Glomerular visceral epithelial cell (primary cell): Measurements from ENCODE around the gene CDC45.
A peak's percentile ranks its signal among the peaks of the same experiment; 100 is the strongest.

ENCODE experiments used
- DNase-seq: peaks from one replicate; pipeline ENCODE4 v3.0.0-alpha.2; 2016; ENCODE audit errors: extremely low spot score

CDC45 gene

GRCh38 chr22:19470010-19470409 lies 9.7 kb upstream of the CDC45 start:
- no peak for DNase-seq

DNA sequence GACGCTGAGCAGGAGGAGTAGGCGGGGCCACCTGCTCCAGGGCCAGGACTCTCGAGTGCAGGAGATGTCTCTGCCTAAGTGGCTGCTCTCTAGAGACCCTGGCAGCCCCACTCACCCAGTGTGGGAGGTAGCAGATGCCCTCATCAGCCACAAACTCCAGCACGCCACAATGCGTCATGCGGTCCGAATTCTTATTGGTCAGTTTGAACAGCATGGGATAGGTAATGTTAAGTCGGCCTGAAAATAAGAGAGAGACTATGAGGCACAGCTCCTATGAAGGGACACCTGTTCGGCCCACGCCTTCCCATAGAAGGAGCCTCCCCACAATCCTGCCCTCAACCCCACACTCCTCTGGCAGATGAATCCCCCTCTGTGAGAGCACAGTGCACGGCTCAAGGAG lies 8.1 kb upstream of the CDC45 start:
- DNase-seq, result no peak

DNA sequence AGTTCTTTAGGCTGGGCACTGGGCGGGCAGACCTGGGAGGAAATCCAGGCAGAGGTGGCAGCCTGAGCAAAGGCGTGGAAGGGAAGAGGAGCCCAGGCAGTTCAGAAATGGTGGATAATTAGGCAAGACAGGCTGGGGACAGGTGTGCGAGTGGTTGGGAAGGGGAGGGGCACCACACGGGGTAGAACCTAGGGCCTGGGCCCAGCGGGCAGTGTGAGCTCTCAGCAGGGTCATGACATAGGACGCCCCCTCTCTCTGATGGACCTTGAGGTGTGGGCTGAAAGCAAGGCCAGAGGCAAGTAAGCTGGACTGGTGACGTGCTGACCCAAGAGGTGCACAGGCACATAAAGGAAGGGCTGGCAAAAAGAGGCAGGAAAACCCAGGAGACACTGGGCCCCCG lies 7.5 kb upstream of the CDC45 start:
- DNase-seq, result no peak

DNA sequence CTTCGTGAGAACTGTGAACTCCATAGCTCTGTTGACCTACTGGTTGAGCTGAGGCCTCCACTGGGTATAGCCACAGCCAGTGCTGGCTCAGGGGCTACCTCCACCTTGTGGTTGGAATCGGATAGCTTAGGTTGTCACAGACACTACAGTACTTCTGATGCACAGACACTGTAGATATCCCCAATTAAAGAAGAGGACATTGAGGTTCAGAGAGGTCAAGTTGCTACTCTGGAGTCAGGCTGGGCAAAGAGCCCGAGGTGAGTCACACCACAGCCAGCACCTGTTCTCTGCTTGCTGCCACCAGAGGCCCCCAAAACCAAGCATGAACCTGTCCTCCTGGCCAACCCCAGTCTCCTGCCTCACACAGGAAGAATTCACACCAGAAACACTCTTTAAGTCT lies 6.1 kb upstream of the CDC45 start:
- no peak for DNase-seq

DNA sequence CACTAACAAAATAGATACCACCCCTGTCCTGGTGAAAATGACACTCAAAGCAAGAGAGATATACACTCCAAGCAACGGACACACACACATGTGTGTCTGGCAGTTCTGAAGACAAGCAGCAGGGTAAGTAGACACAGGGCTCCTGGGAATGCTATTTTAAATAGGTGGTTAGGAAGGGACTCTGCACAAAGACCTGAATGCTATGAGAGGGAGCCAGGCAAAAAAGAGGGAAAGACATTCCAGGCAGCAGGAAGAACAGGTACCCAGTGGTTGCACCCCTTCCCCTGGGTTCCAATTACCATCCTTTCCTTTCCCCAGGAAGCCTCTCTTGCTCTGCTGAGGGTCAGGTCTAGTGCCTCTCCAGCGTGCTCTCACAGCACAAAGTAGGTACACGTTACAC lies 3.7 kb upstream of the CDC45 start:
- DNase-seq, result no peak

DNA sequence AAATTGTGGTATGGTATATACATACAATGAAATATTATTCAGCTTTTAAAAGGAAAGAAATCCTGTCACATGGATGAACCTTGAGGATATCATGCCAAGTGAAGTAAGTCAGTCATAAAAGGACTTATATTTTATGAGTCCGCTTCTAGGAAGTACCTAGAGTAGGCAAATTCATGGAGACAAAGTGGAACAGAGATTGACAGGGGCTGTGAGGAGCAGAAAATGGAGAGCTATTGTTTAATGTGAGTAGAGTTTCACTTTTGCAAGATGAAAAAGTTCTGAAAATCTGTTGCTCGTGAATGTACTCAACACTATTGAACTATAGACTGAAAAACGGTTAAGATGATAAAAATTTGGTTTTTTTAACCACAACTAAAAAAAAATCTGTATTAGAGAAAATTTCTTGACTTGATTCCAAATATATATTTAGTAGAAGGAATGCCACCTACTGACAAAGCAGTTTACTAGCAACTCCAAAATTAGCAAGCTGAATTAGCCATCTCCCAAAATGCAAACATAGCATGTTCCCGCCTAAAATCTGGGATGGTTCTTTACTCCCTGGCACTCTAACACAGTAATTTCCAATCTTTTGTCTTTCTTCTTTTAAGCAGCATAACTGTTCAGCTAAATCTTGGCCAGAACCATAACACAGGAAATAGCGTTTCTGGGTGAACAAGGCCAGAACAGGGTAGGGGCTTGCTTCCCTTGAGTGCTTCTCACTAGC lies 2.2 kb upstream of the CDC45 start:
- no peak for DNase-seq

DNA sequence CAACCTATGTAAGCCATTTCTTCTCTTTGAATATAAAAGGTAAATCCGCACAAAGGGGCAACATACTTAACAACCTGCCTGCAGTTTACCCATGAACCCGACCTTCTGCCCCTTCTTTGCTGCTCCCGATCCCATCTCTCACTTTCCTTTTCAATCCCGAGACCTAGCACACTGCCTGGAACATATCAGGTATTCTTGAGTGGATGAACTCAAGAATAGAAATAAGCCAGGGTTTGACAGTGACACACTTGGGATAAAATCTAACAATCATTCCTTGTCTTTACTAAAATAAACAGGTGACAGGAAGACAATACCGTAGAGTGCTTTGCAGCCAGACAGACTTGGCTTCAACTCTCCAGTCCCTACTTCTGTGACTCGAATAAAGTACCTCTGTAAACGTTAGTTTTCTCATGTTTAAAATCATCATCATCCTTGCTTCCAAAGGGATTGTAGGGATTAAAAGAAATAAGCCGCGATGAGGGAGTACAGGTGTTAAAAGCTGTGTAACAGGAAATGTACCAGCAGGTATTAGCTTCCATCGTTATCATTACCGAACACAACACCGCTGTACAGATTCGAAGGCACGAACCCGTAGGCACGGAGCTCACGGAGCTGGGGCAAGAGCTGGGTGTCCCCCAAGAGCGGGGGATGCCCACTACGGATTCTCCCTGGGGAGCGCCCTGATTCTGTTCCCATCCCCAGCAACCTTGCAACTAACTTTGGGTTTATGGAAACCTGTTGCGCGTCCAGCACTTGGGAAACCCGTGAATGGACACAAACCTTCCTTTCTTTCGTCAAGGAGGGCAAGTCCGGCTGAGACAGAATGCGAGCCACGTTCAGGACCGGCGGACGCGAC lies 1.4 kb upstream of the CDC45 start:
- no peak for DNase-seq

DNA sequence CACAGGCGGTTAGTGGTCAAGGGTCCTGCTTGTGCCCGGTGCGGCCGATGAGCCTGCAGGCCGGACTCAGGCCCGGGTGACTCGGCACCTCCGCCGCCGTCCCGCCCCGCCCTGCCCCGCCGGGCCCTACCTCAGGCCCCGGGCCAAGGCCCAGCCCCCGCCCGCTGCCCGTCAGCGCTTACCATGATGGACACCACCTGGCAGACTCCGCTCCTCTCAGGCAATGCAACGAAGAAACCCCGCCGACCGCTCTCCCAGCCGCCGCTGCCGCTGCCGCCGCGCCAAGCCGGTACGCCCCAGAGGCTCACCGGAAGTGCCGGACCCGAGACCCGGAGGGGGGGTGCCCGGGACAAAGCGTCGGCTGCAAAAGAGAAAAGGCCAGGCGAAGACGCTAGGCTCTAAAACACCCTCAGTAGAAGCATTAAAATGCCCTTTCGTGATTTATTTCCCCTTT lies 792 bp upstream of the CDC45 start, which contains the start of gene UFD1:
UFD1 (minus strand) TSS at position 293 of the 454 bp plus-strand sequence; CDS start at position 185, 108 bp downstream.
- DNase-seq, result peak; percentile 82

GRCh38 chr22:19480173-19480568 lies 451 bp downstream of the CDC45 start:
- DNase-seq, result no peak

DNA sequence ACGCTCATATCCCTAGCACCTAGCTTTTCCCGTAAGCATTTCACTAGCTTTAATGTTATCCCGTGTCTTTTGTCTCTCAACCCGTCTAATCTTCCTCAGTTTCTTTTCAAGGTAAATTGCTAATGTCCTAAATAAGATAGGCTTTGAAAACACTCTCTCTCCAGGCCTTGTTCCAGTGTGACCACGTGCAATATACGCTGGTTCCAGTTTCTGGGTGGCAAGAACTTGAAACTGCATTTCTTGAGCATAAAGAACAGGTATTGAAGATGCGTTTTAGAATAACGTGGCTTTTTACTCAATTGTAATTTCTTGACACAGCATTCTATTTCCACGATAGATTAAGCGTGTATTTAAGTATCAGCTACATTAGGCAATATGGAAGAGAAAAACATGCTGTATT lies 1.1 kb downstream of the CDC45 start:
- DNase-seq, result no peak

- DNase-seq, result no peak
Observed at GRCh38 chr22:19482297-19482696, 2.6 kb downstream of the CDC45 start.

GRCh38 chr22:19483481-19484244 lies 3.9 kb downstream of the CDC45 start:
- DNase-seq, result no peak

DNA sequence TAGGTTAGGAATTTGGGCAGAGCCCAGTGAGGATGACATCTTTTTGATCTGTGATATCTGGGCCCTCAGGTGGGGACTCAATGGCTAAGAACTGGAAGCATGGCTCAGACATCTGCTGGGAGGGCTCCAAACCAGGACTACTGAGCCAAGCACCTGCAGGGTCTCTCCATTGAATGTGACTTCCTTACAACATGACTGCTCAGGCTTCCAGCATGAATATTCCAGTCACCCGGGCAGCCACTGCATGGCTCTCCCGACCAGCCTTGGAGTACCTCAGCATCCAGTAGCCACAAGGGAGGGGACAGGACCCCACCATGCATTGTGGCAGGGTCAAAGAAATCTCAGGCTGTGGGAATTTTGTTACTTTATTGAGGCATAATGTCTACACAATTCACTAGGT lies 8.6 kb downstream of the CDC45 start:
- no peak for DNase-seq

- no peak for DNase-seq
Observed at GRCh38 chr22:19488884-19489843, 9.4 kb downstream of the CDC45 start.

- DNase-seq, result no peak
Observed at GRCh38 chr22:19490628-19491230, 11.0 kb downstream of the CDC45 start.

DNA sequence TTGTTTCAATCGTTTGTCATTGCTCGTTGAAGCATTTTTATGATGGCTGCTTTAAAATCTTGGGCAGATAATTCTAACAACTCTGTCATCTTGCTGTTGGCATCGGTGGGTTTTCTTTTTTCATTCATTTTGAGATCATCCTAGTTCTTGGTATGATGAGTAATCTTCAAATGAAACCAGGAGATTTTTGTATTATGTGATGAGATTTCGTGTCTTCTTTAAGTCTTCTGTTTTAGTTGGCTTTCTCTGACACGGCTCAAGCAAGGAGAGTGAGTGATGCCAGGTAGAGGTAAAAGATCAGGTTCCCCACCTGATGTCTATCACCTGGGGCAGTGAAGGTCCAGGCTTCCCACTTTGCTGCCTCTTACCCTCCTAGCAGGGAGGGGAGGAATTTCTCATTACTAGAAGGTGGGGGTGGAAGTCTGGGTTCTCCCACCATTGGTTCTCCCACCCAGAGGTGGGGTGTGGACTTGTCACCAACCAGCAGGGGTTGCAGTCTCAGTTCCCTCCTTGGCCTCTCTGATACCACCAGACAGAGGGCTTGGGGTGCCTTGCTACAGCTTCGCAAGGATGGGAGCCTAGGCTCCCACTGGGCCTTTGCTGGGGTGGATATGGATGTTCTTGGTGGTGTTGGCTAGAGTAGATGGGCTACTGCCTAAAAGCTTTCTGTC lies 12.9 kb downstream of the CDC45 start:
- no peak for DNase-seq

DNA sequence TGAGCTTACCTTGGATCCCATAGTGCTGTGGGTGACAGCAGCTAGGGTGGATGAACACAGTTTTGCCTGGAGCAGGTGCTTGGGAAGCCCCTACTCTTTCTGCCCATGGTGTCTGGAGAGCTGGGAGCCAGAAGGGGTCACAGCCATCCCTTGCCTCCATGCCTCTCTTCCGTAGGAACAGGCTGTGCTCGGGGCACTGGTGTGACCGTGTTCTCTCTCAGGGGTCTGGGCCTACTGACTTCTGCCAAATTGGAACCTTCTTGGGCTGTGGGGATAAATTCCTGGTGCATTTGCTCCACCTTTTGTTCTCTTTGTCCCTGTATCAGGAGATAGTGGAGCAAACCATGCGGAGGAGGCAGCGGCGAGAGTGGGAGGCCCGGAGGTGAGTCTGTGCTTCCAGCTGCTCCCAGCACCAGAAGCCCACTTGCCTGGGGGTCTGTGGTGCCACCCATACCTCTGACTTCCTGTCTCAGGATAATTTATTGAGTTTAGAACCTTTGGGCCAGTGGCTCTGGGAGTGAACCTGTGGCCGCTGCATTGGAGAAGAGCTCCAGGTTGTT lies 14.4 kb downstream of the CDC45 start:
- no peak for DNase-seq

GRCh38 chr22:19494676-19495173 lies 15.0 kb downstream of the CDC45 start:
- no peak for DNase-seq

GRCh38 chr22:19495562-19496323 lies 16.0 kb downstream of the CDC45 start:
- no peak for DNase-seq
